ENCODE results near the gene BAIAP2L1.
"Not testable (repeated sequence)": the region's sequence is repeated elsewhere in the genome, so short reads cannot be mapped to it uniquely, and the experiment has no call there.

Gene BAIAP2L1

DNA sequence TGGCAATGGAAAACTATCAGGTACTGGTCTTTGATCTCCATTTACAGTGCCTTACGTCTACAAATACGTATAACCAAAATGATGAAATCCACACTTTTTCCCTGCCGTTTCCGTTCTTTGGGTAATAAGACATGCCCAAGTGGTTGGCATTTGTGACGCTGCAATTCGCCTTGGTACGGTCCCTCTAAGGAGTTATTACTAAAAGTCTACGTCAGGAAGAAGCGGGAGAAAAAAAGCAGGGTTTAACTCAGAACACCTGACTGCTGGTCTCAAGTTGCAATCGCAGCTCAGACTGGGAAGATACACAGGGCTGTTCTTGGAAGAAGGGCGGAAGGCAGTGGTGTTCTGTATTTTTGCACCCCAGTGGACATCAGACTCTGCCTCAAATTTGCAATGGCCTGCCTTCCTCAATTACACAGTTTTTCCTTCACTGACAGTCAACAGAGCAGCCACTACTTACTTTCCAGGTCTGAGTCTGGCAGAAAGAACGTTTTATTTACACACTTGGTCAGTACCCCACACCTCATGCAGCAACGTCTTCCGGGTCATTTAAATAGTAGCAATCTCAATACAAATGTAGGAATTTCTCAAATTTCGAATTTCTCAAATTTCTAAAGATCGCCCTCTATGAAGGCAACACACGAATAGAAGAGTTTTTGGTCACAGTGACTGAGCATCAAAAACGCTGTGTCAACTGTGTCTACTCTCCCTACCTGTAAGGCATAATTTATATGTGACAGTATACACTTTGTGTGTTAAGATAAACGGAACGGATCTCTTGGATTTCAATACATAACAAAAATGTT, 2.1 kb downstream of the BAIAP2L1 start:
- DNase-seq: no peak

DNA sequence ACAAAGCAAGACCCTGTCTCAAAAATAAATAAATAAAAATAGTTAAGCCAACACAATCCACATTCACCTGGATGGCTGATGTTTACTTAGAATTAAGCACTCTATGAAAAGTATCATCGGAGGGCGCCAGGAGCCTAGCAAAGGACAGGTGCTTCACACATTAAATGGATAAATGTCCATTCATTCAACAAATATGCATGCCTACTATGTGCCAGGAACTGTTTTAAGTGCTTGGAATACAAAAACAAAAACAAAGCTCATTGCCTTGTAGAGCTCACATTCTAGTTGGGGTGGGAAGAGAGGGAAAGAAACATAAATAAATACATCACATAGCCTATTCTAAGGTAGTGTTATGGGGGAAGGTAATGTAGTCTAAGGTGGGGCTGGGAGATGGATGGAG, 4.1 kb downstream of the BAIAP2L1 start:
- no peak for DNase-seq

DNA sequence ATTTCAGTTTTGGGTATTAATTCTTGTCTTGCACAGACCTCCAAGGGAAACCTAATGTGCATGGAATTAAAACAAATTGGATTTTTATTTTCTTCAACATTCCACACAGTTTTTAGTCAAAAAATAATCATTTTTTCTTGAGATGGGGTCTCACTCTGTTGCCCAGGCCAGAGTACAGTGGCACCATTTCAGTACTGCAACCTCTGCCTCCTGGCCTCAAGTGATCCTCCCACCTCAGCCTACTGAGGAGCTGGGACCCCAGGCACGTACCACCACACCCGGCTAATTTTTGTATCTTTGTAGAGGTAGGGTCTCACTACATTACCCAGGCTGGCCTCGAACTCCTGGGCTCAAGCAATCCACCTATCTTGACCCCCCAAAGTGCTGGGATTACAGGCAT, 4.9 kb downstream of the BAIAP2L1 start:
- DNase-seq: no peak

DNA sequence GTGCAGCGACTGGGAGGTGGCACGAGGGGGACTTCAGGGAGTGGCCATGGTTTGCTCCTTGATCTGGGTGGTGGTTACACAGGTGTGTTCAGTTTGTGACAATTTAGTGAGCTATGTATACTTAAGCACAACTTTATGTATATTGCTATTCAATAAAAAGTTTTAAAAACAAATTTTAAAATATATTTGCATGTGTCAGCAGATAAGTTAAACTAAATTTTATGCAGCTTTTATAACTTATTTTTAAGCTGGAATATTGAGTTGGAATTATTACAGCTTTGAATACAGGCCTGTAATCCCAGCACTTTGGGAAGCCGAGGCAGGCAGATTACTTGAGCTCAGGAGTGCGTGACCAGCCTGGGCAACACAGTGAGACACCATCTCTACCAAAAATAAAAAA, 5.4 kb downstream of the BAIAP2L1 start:
- no peak for DNase-seq

DNA sequence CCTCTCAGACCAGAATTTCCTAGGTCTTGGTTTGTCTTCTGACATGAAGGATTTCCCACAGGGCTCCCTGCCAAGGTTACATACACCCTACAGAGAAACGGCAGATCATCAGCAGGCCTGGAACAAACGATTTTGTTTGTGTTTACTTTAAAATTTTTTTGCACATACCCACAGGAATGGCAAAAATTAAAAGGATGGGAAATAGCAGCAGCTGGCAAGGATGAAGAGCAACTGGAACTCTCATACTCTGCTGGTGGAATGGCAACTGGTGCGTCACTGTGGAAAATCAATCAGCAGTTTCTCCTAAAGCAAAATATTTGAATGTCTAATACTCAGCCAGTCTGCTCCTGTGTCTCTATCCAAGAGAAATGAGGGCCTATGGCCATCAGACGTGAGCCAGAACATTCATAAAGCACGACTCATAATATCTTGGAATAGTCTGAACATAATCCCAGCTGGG, 6.5 kb downstream of the BAIAP2L1 start:
- peak; percentile 21 for DNase-seq

DNA sequence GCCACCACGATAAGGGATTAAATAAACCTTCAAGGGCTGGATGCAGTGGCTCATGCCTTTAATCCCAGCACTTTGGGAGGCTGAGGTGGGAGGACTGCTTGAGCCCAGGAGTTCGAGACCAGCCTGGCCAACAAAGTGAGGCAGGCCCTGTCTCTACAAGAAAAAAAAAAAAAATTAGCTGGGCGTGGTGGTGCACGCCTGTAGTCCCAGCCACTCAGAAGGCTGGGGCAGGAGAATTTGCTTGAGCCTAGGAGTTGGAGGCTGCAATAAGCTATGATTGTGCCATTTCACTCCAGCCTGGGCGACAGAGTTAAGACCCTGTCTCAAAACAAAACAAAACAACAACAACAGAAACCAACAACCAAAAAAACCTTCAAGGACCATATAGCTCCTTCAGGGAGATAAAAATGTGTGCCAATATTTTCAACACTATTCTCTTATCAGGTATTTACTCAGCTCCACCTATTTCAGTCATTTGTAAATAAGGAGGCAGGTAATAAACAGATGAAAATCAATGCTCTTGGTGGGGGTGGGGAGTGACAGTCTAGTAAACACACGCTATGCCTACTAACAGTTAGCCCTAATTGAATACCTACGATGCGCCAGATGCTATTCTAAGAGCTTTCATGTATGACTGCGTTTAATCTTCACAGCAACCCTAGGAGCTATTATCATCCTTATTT, 13.2 kb downstream of the BAIAP2L1 start:
- DNase-seq: no peak

DNA sequence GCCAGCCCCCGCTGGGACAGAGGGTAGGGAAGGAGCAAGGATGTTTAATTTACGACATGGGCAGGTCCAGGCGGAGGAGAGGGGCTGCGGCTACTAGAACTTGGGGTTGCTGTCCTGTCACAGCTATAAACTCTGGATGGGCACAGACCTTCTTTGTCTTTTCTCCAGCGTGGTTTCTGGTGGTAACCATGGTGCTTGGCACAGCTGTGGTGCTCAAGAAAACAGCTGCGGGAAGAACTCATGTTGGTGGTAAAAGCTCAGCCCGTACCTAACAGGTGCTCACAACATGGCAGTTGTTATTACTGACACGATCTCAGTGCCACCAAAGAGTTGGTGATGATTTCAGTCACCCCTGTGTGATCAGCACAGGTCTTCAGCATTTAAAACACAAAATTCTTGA, 13.8 kb downstream of the BAIAP2L1 start:
- no peak for DNase-seq

DNA sequence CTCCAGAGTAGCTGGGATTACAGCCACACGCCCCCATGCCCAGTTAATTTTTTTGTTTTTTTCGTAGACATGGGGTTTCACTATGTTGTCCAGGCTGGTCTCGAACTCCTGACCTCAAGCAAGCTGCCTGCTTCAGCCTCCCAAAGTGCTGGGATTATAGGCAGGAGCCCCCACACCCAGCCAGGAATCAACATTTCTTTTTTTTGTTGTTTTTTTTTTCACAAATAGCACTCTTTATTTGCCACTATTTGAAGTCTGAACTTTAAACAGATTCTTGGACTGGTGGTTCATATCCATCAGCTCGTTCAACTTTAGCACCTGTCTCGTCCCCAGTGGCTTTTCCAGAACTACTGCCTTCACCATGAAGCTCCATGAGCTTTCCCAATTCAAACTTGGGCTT, 15.4 kb downstream of the BAIAP2L1 start:
- DNase-seq: not testable (repeated sequence)

DNA sequence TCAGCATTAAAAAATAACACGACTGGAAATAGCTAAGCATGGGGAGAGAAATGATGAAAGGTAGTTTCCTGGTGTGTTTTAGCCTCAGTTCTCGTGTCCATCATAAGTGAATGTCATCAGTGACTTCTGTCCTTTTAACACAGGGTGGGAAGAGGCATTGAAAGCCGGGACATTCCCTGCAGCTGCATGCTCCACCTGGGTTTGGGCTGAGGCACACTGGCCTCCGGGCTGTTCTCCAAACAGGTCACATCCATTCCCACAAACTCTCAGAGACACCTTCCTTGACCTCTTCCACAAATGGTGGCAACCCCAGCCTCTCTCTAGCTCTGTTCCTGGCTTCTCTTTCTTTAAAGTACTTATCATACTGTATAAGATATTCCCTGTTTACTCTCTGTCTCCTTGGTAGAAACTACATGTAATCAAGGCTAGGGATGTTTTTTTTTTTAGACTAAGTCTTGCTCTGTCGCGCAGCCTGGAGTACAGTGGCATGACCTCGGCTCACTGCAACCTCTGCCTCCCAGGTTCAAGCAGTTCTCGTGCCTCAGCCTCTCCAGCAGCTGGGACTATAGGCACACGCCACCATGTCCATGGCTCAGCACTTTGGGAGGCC, 22.6 kb downstream of the BAIAP2L1 start:
- no peak for DNase-seq

DNA sequence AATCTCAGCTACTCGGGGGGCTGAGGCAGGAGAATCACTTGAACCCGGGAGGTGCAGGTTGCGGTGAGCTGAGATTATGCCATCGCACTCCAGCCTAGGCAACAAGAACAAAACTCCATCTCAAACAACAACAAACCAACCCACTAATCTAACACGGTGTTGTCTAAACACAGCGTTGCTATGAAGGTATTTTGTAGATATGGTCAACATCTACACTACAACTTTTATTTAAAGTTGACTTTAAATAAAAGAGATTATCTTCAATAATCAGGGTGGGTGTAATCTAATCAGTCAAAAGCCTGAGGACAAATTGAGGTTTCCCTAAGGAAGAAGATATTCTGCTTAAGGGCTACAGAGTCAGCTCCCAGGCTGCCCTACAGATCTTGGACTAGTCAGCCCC, 24.2 kb downstream of the BAIAP2L1 start:
- DNase-seq: no peak

DNA sequence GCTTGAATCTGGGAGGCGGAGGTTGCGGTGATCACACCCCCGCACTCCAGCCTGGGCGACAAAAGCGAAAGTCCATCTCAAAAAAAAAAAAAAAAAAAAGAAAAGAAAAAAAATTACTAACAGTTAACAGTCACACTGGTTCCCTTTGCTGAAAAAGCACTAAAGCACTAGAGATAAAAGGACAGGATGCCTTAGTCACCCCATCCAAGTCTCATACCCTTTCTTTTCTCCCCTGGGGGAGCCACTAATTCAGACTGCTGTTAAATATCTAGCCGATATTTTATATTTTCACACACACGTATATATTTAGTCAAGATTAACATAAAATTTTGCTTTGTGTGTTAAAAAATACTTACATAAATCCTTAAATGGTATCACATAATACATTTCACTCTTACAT, 25.2 kb downstream of the BAIAP2L1 start:
- no peak for DNase-seq

DNA sequence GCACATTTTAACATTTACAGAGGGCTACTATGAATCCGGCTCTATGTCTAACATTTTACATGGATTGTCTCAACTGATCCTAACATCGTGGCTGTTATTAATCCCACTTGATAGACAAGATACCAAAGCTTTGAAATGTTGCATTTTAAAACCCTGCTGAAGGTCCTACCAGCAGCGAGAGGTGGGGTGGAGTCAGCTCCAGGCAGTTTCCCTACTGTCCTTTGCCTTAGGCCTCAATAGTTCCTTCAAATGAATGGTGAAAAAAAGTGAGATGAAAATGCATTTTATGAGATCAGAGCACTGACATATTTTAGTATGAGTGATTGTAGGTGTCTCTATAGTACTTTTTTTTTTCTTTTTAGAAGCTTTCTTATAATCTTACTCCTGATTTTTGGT, 26.6 kb downstream of the BAIAP2L1 start:
- no peak for DNase-seq

DNA sequence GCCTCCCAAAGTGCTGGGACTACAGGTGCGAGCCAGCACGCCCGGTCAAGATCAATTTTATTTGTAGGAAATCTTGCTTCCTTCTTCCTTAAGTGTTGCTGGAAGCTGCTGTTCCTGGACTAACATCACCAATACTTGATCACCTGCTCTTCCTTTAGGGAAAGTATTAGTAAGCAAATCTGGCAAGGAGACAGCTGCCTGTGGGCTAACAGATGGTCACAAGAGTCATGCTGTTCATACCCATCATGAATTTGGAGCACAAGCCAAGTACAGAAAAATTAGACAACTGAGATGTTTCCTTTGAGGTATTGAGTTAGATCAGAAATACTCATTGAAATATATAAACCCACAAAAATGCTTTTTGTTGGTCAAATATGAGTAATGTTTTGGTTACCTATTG, 27.9 kb downstream of the BAIAP2L1 start:
- peak; percentile 67 for DNase-seq

DNA sequence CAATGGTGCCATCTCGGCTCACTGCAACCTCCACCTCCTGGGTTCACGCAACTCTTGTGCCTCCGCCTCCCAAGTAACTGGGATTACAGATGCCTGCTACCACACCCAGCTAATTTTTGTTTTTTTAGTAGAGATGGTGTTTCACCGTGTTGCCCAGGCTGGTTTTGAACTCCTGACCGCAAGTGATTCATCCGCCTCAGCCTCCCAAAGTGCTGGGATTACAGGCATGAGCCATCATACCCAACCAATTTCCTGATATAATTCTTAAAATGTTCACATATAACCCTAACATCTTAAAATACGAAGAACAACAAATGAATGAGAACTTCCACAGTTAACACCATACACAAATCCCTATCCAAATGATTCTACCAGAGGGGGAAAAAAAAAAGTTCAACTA, 31.2 kb downstream of the BAIAP2L1 start:
- DNase-seq: no peak

DNA sequence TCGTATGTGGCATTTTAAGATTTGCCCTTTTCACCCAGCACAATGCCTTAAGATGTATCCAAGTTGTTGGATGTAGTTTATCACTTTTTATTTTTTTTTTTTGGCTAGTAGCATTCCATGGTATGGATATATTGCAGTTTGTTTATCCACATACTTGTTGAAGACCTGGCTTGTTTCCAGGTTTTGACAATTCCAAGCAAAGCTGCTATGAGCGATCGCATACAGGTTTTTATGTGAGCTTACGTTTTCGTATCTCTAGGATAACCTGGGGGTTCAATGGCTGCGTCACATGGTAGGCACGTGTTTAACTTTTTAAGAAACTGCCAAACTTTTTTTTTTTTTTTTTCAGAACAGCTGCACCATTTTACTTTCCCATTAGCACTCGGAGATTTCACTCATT, 32.2 kb downstream of the BAIAP2L1 start:
- no peak for DNase-seq

DNA sequence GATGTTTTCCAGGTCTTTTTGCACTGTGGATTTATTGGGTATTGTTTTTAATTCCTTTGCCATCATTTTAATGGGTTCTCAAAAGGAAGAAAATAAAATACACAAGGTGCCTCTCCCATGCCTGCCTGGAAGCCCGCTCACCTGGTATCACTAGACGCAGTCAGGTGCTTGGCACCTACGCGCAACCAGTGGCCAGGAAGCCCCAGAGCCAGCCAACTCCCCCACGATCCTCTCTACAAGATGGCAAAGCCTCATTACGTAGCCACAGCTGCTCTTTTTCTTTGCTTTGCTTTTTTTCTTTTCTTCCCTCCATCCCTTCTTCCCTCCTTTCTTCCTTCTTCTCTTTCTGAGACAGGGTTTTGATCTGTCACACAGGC, 34.3 kb downstream of the BAIAP2L1 start:
- DNase-seq: no peak

DNA sequence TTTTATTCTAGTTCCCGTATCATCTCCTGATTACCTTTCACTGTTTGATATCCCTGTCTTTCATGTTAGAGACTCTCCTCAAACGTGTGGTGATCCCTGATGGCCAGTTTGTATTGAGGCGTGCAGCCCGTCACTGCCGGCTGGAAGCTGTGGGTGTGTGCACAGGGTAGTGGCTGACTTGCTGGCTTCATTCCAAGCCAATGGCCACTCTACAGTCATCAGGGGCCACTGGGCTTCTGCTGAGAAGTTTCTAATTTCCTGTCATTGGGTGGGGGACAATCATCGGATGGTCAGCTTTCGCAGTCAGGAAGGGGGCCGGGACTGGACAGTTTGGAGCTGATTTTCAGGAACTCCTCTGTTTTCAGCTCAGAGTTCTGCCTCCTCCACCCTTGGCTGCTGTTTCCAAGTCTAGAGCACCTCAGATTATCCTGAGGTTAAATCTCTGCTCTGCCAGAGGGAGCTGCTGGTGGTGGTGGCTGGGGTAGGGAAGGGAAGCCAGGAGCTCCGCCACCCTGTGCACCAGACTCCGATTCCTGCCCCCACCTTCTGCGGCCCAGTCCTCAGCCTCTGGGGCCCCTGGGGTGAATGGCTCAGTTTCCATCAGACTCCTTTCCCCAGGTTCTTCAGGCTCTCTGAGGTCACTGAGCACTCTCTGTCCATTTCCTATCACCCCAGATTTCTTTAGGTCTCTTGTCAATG, 34.9 kb downstream of the BAIAP2L1 start:
- DNase-seq: no peak

DNA sequence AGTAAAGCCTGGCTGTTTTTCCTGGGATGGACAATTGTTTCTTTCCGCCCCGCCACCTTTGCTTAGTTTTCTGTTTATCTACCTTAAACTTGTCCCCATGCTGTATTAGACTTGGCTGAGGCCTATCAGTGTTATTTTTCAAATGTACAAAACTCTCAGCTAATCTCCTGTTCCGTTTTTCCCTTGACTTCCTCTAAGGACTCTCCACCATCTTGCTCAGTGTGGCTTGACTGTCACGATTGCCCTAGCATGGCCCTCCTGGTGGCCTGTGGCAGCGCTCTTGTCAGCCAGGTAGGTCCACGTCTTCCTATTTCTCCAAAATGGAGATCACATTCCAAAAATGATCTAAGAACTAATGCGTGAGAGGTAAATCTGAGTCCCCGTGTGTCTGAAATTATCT, 36.7 kb downstream of the BAIAP2L1 start:
- no peak for DNase-seq

DNA sequence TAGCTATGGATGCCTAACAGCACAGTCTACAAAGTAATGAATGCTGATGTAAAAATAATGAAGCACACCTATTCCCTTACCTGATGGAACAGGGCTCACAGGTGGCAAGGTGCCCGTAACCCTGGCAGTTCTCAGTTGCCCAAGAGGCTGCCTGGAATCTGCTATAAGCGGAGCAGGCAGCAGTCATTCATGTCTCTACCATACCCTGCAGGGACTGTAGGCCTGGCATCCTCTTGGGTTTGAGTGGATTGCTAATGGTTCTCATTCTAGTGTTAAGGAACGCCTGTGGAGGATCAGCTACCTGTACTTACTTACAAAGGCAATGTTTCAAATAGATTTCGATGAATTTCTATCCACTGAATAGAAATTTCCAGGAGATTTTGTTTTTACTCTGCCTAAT, 38.4 kb downstream of the BAIAP2L1 start:
- DNase-seq: no peak

DNA sequence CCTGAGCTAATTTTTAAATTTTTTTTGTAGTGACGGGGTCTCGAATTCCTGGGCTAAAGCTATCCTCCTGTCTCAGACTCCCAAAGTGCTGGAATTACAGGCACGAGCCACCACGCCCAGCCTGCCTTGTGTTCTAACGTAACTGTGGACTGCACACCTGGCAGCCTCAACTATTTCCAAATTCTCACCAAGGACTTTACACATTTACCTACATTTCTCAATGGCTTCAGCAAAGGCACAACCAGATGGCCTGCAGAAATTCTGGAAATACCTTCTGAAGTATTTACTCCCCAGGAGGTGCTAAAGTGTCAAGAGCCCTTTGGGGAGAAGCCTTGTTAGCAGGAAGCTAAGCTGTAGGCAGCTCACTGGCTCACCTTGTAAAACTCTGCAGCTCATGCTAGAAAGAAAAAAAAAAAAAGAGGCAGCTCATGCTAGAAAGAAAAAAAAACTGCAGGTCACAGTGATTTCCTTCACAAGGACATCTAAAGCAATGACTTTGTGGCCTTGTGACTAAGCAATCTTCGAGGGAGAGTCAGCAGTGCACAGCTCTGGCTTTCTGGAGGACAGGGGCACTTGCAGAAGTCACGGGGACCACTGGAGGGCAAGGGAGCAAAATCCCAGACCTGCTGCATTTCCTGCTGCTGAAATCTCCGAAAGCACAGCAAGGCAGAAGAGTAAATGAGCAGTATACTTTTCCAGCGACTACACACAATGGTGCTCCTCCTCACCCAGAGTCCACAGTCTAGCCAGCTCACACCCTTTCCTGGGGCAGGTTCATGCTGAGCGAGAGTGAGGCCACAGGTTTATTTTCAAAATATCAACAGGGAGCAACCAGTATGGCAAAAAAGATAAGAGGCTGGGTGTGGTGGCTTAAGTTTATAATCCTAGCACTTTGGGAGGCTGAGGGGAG, 40.4 kb downstream of the BAIAP2L1 start:
- no peak for DNase-seq

DNA sequence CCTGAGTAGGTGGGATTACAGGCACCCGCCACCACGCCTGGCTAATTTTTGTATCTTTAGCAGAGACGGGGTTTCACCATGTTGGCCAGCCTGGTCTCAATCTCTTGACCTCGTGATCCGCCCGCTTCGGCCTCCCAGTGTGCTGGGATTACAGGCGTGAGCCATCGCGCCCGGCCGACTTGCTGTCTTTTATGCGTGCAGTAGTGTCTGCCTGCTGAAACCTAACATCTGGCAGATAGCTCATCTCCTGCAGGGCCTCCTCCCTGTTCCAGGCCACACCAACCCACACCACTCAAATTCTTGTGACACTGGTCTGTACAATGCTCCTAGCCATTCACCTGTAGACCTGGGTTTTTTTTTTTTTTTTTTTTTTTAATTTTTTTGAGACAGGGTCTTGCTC, 41.5 kb downstream of the BAIAP2L1 start:
- DNase-seq: no peak

DNA sequence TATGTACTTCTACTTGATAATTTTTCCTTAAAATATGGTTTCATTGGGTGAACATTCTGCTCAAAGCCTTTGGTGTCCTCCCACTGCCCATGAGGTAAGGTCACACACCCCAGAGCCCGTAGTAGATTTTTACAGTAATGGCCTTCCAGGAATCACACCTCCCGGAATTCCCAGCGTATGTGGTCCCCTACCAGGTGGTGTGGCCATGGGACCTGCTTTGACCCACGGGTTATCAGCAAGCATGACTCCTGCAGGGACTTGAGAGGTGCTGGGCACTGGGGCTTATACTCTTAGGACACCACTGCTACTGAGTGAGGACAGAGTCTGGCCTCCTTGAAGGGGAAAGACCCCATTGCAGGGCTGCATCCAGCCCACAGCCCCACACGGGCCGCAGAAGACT, 42.2 kb downstream of the BAIAP2L1 start:
- no peak for DNase-seq

DNA sequence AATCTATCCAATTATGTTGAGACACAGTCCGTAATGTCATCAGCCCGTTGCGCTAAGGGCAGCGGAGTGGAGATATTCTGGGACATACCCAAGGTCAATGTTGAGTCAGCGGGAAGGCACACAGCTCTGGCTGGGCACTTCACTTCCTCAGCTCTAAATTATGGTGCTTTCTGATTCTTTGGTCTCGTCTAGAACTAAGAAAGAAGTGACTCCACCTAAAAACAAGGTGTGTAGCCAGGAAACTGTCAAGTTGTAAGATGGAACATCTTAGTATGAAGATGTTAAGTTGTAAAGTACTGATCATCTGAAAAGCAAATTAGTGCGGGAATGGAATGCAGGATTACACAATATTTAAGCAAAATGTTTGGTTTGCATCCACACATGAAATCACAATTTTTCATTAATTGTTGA, 43.1 kb downstream of the BAIAP2L1 start:
- no peak for DNase-seq
